ENCODE results near the gene PHTF1.

Gene PHTF1

GRCh38 chr1:113691184-113691583 is 68.1 kb downstream of the PHTF1 start:
- H3K27me3 ChIP-seq (ENCODE audit: control insufficient read depth in 2 of 2, insufficient read depth in 2 of 2, low read length in 2 of 2): no peaks in the 10 kb centered on the region
- H3K9ac ChIP-seq (ENCODE audit: low read depth in 1 of 2, low read length in 2 of 2): no peak overlapping the region
- peaks cover 0 to 4% of the 10 kb centered on the region in 2 donors for H3K36me3 ChIP-seq (ENCODE audit: control insufficient read depth in 2 of 2, insufficient read depth in 2 of 2, low read length in 2 of 2)
- no peaks in the 10 kb centered on the region for H3K4me1 ChIP-seq (ENCODE audit: control insufficient read depth in 2 of 2, insufficient read depth in 2 of 2, low read length in 2 of 2)
- no peak overlapping the region for H3K27ac ChIP-seq (ENCODE audit: low read depth in 2 of 2, low read length in 2 of 2)
- no peaks in the 10 kb centered on the region for H3K9me3 ChIP-seq (ENCODE audit: control insufficient read depth in 2 of 2, low read length in 2 of 2)
- no peak overlapping the region for H3K4me3 ChIP-seq (ENCODE audit: low read length in 2 of 2)

- Histone ChIP-seq H3K9ac (ENCODE audit: low read depth in 1 of 2, low read length in 2 of 2) (no peak overlapping the region), H3K27ac (ENCODE audit: low read depth in 2 of 2, low read length in 2 of 2) (no peak overlapping the region), H3K36me3 (ENCODE audit: control insufficient read depth in 2 of 2, insufficient read depth in 2 of 2, low read length in 2 of 2) (peaks cover 14 to 16% of the 10 kb centered on the region in 2 donors), H3K27me3 (ENCODE audit: control insufficient read depth in 2 of 2, insufficient read depth in 2 of 2, low read length in 2 of 2) (no peaks in the 10 kb centered on the region), H3K4me3 (ENCODE audit: low read length in 2 of 2) (no peak overlapping the region), H3K4me1 (ENCODE audit: control insufficient read depth in 2 of 2, insufficient read depth in 2 of 2, low read length in 2 of 2) (no peaks in the 10 kb centered on the region), H3K9me3 (ENCODE audit: control insufficient read depth in 2 of 2, low read length in 2 of 2) (no peaks in the 10 kb centered on the region)
These were observed 72.2 kb downstream of the PHTF1 start for GRCh38 chr1:113686891-113687618.

GRCh38 chr1:113684153-113684541 is 75.1 kb downstream of the PHTF1 start:
- H3K9ac ChIP-seq (ENCODE audit: low read depth in 1 of 2, low read length in 2 of 2): no peak overlapping the region
- H3K36me3 ChIP-seq (ENCODE audit: control insufficient read depth in 2 of 2, insufficient read depth in 2 of 2, low read length in 2 of 2): peaks cover 16 to 20% of the 10 kb centered on the region in 2 donors
- no peaks in the 10 kb centered on the region for H3K27me3 ChIP-seq (ENCODE audit: control insufficient read depth in 2 of 2, insufficient read depth in 2 of 2, low read length in 2 of 2)
- no peak overlapping the region for H3K4me3 ChIP-seq (ENCODE audit: low read length in 2 of 2)
- H3K4me1 ChIP-seq (ENCODE audit: control insufficient read depth in 2 of 2, insufficient read depth in 2 of 2, low read length in 2 of 2): no peaks in the 10 kb centered on the region
- no peaks in the 10 kb centered on the region for H3K9me3 ChIP-seq (ENCODE audit: control insufficient read depth in 2 of 2, low read length in 2 of 2)
- H3K27ac ChIP-seq (ENCODE audit: low read depth in 2 of 2, low read length in 2 of 2): peak overlapping the region in 1 of 2 donors; percentile 9

- Histone ChIP-seq H3K36me3 (ENCODE audit: control insufficient read depth in 2 of 2, insufficient read depth in 2 of 2, low read length in 2 of 2) (peaks cover 16 to 25% of the 10 kb centered on the region in 2 donors), H3K4me3 (ENCODE audit: low read length in 2 of 2) (no peak overlapping the region), H3K27ac (ENCODE audit: low read depth in 2 of 2, low read length in 2 of 2) (peak overlapping the region in 1 of 2 donors; percentile 9)
These were observed 75.7 kb downstream of the PHTF1 start for GRCh38 chr1:113683384-113684152.

GRCh38 chr1:113681596-113682337 is 77.5 kb downstream of the PHTF1 start:
- Histone ChIP-seq H3K9me3 (ENCODE audit: control insufficient read depth in 2 of 2, low read length in 2 of 2) (no peaks in the 10 kb centered on the region), H3K4me1 (ENCODE audit: control insufficient read depth in 2 of 2, insufficient read depth in 2 of 2, low read length in 2 of 2) (no peaks in the 10 kb centered on the region), H3K27ac (ENCODE audit: low read depth in 2 of 2, low read length in 2 of 2) (no peak overlapping the region), H3K9ac (ENCODE audit: low read depth in 1 of 2, low read length in 2 of 2) (no peak overlapping the region), H3K4me3 (ENCODE audit: low read length in 2 of 2) (no peak overlapping the region), H3K36me3 (ENCODE audit: control insufficient read depth in 2 of 2, insufficient read depth in 2 of 2, low read length in 2 of 2) (peaks cover 16 to 27% of the 10 kb centered on the region in 2 donors), H3K27me3 (ENCODE audit: control insufficient read depth in 2 of 2, insufficient read depth in 2 of 2, low read length in 2 of 2) (no peaks in the 10 kb centered on the region)

More at GRCh38 chr1:113683384-113684152, 75.7 kb downstream of the PHTF1 start:
- Histone ChIP-seq H3K27me3 (ENCODE audit: control insufficient read depth in 2 of 2, insufficient read depth in 2 of 2, low read length in 2 of 2) (no peaks in the 10 kb centered on the region), H3K4me1 (ENCODE audit: control insufficient read depth in 2 of 2, insufficient read depth in 2 of 2, low read length in 2 of 2) (no peaks in the 10 kb centered on the region), H3K9me3 (ENCODE audit: control insufficient read depth in 2 of 2, low read length in 2 of 2) (no peaks in the 10 kb centered on the region), H3K9ac (ENCODE audit: low read depth in 1 of 2, low read length in 2 of 2) (no peak overlapping the region)

GRCh38 chr1:113678159-113678469 is 81.2 kb downstream of the PHTF1 start:
- Histone ChIP-seq H3K27me3 (ENCODE audit: control insufficient read depth in 2 of 2, insufficient read depth in 2 of 2, low read length in 2 of 2) (no peaks in the 10 kb centered on the region), H3K9ac (ENCODE audit: low read depth in 1 of 2, low read length in 2 of 2) (no peak overlapping the region), H3K27ac (ENCODE audit: low read depth in 2 of 2, low read length in 2 of 2) (no peak overlapping the region), H3K4me1 (ENCODE audit: control insufficient read depth in 2 of 2, insufficient read depth in 2 of 2, low read length in 2 of 2) (no peaks in the 10 kb centered on the region), H3K9me3 (ENCODE audit: control insufficient read depth in 2 of 2, low read length in 2 of 2) (no peaks in the 10 kb centered on the region), H3K36me3 (ENCODE audit: control insufficient read depth in 2 of 2, insufficient read depth in 2 of 2, low read length in 2 of 2) (peaks cover 21 to 22% of the 10 kb centered on the region in 2 donors), H3K4me3 (ENCODE audit: low read length in 2 of 2) (no peak overlapping the region)

- no peaks in the 10 kb centered on the region for H3K9me3 ChIP-seq (ENCODE audit: control insufficient read depth in 2 of 2, low read length in 2 of 2)
- peaks cover 24 to 25% of the 10 kb centered on the region in 2 donors for H3K36me3 ChIP-seq (ENCODE audit: control insufficient read depth in 2 of 2, insufficient read depth in 2 of 2, low read length in 2 of 2)
- no peaks in the 10 kb centered on the region for H3K27me3 ChIP-seq (ENCODE audit: control insufficient read depth in 2 of 2, insufficient read depth in 2 of 2, low read length in 2 of 2)
- no peak overlapping the region for H3K9ac ChIP-seq (ENCODE audit: low read depth in 1 of 2, low read length in 2 of 2)
- H3K4me1 ChIP-seq (ENCODE audit: control insufficient read depth in 2 of 2, insufficient read depth in 2 of 2, low read length in 2 of 2): no peaks in the 10 kb centered on the region
- no peak overlapping the region for H3K27ac ChIP-seq (ENCODE audit: low read depth in 2 of 2, low read length in 2 of 2)
- no peak overlapping the region for H3K4me3 ChIP-seq (ENCODE audit: low read length in 2 of 2)
These were observed 81.8 kb downstream of the PHTF1 start for GRCh38 chr1:113677250-113678158.

- H3K9me3 ChIP-seq (ENCODE audit: control insufficient read depth in 2 of 2, low read length in 2 of 2): no peaks in the 10 kb centered on the region
- no peak overlapping the region for H3K9ac ChIP-seq (ENCODE audit: low read depth in 1 of 2, low read length in 2 of 2)
- H3K36me3 ChIP-seq (ENCODE audit: control insufficient read depth in 2 of 2, insufficient read depth in 2 of 2, low read length in 2 of 2): peaks cover 29% of the 10 kb centered on the region in 2 donors
- no peak overlapping the region for H3K27ac ChIP-seq (ENCODE audit: low read depth in 2 of 2, low read length in 2 of 2)
- H3K4me1 ChIP-seq (ENCODE audit: control insufficient read depth in 2 of 2, insufficient read depth in 2 of 2, low read length in 2 of 2): no peaks in the 10 kb centered on the region
- H3K27me3 ChIP-seq (ENCODE audit: control insufficient read depth in 2 of 2, insufficient read depth in 2 of 2, low read length in 2 of 2): no peaks in the 10 kb centered on the region
- H3K4me3 ChIP-seq (ENCODE audit: low read length in 2 of 2): no peak overlapping the region
These were observed 82.8 kb downstream of the PHTF1 start for GRCh38 chr1:113676524-113676923.

- no peak overlapping the region for H3K27ac ChIP-seq (ENCODE audit: low read depth in 2 of 2, low read length in 2 of 2)
- no peaks in the 10 kb centered on the region for H3K9me3 ChIP-seq (ENCODE audit: control insufficient read depth in 2 of 2, low read length in 2 of 2)
- H3K9ac ChIP-seq (ENCODE audit: low read depth in 1 of 2, low read length in 2 of 2): no peak overlapping the region
- H3K27me3 ChIP-seq (ENCODE audit: control insufficient read depth in 2 of 2, insufficient read depth in 2 of 2, low read length in 2 of 2): no peaks in the 10 kb centered on the region
- no peaks in the 10 kb centered on the region for H3K4me1 ChIP-seq (ENCODE audit: control insufficient read depth in 2 of 2, insufficient read depth in 2 of 2, low read length in 2 of 2)
- peaks cover 26 to 32% of the 10 kb centered on the region in 2 donors for H3K36me3 ChIP-seq (ENCODE audit: control insufficient read depth in 2 of 2, insufficient read depth in 2 of 2, low read length in 2 of 2)
- no peak overlapping the region for H3K4me3 ChIP-seq (ENCODE audit: low read length in 2 of 2)
These were observed 84.0 kb downstream of the PHTF1 start for GRCh38 chr1:113675302-113675701.

All from mucosa of rectum (tissue), 2 donors.